Cardiac septum (tissue), 1 donor: ENCODE measurements around the gene PSAP. TPM values are rescaled to one million over a fixed set of nuclear protein-coding genes. Genes with fewer than 3 reads are reported as not detected.

ENCODE experiments used
- microRNA-seq: library from miRNA; unstranded; fragments of <30 nt; microRNA quantifications from one replicate; pipeline ENCODE4 v1.2.0, GENCODE V29; 2020
- total RNA-seq: library from RNA; stranded (reverse); fragmentation: NEBNext Ultra II Directional; extraction: Animal tissue kit (Norgen Biotek cat#: 25700); gene quantifications from one replicate; pipeline ENCODE4 v1.2.1, GENCODE V29; 2021
- donor health status: DM: no; HTN: no; CAD: no.

Gene PSAP
- total RNA-seq, 1 donor from 2014 or later, result 1,123 TPM

Small RNA genes lying within 50 kb of the gene (microRNA-seq; reads per million reads assigned to microRNA genes)
- not detected for gene MIR7152

Other genes starting within 250 kb of the PSAP start
- gene C10orf105, start 131.5 kb downstream of the PSAP start, total RNA-seq, result not detected
- gene VSIR, start 77.7 kb downstream of the PSAP start, total RNA-seq, result 63.0 TPM
- gene CHST3, start 113.1 kb upstream of the PSAP start, total RNA-seq, result 24.4 TPM
- gene SPOCK2, start 237.3 kb upstream of the PSAP start, total RNA-seq, result 7.5 TPM